Measurements from ENCODE around the gene PYGO2.
"Not testable (repeated sequence)": the region's sequence is repeated elsewhere in the genome, so short reads cannot be mapped to it uniquely, and the experiment has no call there.

PYGO2 gene

DNA sequence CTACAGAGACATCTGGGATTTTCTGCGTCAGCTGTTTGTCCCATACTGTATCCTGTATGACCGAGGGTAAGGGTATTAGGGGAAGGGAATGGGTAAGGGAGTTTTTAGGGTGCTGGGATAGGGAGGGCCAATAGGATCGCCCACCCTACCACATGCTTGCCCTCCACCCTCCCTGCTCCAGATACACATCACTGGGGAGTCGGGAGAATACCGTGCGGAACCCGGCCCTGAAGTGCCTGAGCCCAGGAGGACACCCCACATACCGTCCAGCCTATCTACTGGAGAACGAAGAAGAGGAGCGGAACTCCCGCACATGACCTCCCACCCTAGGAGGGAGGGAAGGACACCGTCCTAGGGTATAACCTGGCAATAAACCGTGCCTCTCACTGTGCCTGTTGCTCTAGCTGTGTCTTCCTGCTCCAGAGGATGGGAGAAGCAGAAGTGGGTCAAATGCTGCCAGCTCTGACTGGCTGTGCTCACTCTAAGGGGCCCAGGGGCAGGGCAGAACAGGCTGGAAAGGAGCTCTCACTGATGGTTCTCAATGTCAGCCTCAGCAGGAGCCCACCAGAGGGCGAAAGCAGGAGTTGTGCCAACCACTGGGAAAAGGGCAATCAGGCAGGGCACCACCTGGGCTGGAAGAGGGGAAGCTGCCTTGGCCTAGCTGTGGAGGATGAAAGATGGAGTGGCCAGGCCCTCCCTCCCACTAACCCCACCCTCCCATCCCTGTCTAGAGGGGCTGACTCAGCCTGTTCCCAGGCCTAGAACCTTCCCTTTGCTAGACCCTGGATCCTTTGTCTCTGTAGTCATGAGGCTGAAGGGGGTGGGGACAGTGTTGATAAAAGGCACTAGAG, 31.4 kb upstream of the PYGO2 start:
- no peaks in the 10 kb centered on the region for H3K9me3 Mint-ChIP-seq
- no peak overlapping the region for H3K27ac Mint-ChIP-seq
- peaks cover 22% of the 10 kb centered on the region for H3K36me3 Mint-ChIP-seq
- no peak overlapping the region for H3K4me3 Mint-ChIP-seq
- H3K4me1 Mint-ChIP-seq: peaks cover 48% of the 10 kb centered on the region
- no peaks in the 10 kb centered on the region for H3K27me3 Mint-ChIP-seq
- ATAC-seq: peak; percentile 31

DNA sequence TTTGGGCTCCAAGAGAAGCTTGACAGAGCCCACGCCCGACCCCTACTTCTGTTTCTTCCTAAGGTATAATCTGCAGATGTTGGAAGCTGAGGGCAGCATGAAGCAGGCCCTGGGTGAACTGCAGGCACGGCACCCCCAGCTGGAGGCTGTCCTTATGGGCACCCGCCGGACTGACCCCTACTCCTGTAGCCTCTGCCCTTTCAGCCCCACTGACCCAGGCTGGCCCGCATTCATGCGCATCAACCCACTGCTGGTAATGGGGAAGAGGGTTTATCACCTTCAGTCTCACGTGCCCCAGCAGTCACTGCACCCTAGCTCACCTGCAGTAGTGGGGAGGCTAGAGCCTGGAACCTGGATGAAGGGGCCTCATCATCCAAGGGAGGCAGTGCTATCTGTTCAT, 28.7 kb upstream of the PYGO2 start:
- Mint-ChIP-seq H3K4me3 (no peak overlapping the region), H3K27me3 (no peaks in the 10 kb centered on the region), H3K27ac (no peak overlapping the region), H3K4me1 (peaks cover 41% of the 10 kb centered on the region), H3K9me3 (no peaks in the 10 kb centered on the region), H3K36me3 (peaks cover 25% of the 10 kb centered on the region)
- no peak for ATAC-seq

GRCh38 chr1:154989195-154989860, 27.7 kb upstream of the PYGO2 start:
- H3K4me3 Mint-ChIP-seq: no peak overlapping the region
- peaks cover 35% of the 10 kb centered on the region for H3K4me1 Mint-ChIP-seq
- H3K9me3 Mint-ChIP-seq: no peaks in the 10 kb centered on the region
- H3K27ac Mint-ChIP-seq: no peak overlapping the region
- ATAC-seq: no peak
- no peaks in the 10 kb centered on the region for H3K27me3 Mint-ChIP-seq
- H3K36me3 Mint-ChIP-seq: peaks cover 25% of the 10 kb centered on the region

DNA sequence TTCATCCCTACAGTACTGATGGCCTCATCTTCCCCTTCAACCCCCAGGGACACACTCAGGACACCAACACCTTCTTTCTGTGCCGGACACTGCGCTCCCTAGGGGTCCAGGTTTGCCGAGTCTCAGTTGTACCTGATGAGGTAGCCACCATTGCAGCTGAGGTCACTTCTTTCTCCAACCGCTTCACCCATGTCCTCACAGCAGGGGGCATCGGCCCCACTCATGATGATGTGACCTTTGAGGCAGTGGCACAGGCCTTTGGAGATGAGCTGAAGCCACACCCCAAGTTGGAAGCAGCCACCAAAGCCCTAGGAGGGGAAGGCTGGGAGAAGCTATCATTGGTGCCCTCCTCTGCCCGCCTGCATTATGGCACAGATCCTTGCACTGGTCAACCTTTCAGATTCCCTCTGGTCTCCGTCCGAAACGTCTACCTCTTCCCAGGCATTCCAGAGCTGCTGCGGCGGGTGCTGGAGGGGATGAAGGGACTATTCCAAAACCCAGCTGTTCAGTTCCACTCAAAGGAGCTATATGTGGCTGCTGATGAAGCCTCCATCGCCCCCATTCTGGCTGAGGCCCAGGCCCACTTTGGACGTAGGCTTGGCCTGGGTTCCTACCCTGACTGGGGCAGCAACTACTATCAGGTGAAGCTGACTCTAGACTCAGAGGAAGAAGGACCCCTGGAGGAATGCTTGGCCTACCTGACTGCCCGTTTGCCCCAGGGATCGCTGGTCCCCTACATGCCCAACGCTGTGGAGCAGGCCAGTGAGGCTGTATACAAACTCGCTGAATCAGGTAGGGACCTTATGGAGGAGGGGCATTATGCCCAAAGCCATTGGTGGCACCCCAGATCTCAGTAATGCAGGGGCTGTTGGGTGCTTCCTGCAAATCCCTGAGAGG, 26.7 kb upstream of the PYGO2 start:
- Mint-ChIP-seq H3K27ac (peak overlapping the region; percentile 30), H3K4me1 (peaks cover 37% of the 10 kb centered on the region), H3K4me3 (no peak overlapping the region), H3K27me3 (no peaks in the 10 kb centered on the region), H3K36me3 (peaks cover 25% of the 10 kb centered on the region), H3K9me3 (no peaks in the 10 kb centered on the region)
- no peak for ATAC-seq

DNA sequence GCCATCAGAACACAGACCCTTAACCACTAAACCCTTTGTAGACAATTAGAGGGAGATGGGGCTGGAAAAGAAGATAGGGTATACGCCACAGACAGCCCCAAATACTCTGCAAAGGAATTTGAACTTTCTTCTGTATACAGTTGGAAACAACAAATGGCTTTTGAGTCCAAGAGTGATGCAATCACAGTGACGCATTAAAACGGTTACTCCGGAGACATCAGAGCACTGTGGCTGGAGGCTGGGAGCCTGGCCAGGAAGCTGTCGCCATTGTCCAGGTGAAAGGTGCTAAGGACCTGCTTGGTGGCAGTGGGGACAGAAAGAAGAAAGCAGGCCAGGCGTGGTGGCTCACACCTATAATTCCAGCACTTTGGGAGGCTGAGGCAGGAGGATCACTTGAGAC, 25.7 kb upstream of the PYGO2 start:
- Mint-ChIP-seq H3K4me3 (no peak overlapping the region), H3K36me3 (peaks cover 17% of the 10 kb centered on the region)
- ATAC-seq: no peak

DNA sequence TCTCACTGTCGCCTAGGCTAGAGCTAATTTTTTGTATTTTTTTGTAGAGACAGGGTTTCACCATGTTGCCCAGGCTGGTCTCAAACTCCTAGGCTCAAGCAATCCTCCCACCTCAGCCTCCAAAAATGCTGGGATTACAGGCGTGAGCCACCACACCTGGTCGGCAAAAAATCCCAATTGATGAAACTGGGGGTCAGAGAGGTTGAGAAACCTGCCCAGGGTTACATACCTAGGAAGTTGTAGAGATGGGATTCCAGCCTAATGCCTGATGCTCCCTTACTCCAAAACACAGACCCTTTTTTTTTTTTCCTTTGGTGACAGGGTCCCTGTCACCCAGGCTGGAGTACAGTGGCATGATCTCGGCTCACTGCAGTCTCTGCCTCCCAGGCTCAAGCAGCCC, 25.2 kb upstream of the PYGO2 start:
- not testable (repeated sequence) for H3K4me3 Mint-ChIP-seq, H3K27me3 Mint-ChIP-seq, H3K9me3 Mint-ChIP-seq, H3K27ac Mint-ChIP-seq, ATAC-seq
- Mint-ChIP-seq H3K36me3 (peaks cover 15% of the 10 kb centered on the region), H3K4me1 (peaks cover 31% of the 10 kb centered on the region)

More for the DNA sequence above, 25.7 kb upstream of the PYGO2 start:
- no peaks in the 10 kb centered on the region for H3K27me3 Mint-ChIP-seq
- H3K27ac Mint-ChIP-seq: no peak overlapping the region
- peaks cover 33% of the 10 kb centered on the region for H3K4me1 Mint-ChIP-seq
- no peaks in the 10 kb centered on the region for H3K9me3 Mint-ChIP-seq

DNA sequence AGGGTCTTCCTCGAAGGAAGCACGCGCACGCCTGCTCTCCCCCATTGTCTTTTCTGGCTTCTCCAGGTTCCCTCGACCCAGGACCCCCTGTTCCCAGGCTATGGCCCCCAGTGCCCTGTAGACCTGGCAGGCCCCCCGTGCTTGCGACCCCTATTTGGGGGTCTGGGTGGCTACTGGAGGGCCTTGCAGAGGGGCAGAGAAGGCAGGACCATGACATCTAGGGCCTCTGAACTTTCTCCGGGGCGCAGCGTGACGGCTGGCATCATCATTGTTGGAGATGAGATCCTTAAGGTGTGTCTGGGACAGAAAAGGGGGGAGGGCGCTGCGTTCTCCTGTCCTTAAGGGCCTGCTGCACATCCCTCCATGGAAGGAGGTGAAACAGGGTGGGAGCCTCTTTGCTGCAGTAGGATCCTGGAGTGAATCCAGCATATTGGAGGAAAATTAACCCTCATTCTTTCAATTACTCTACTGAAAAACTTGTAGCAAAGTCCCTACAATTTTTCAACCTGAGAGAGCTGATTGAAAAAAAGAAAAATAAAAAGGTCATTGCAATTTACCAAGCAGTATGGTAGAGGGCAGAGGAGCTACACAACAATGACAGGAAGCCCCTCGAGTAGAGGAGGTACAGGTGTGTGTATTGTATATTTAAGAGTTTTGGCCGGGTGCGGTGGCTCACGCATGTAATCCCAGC, 22.3 kb upstream of the PYGO2 start:
- Mint-ChIP-seq H3K9me3 (no peaks in the 10 kb centered on the region), H3K27me3 (no peaks in the 10 kb centered on the region), H3K4me3 (no peak overlapping the region), H3K36me3 (peaks cover 14% of the 10 kb centered on the region), H3K27ac (no peak overlapping the region), H3K4me1 (peaks cover 21% of the 10 kb centered on the region)
- no peak for ATAC-seq

DNA sequence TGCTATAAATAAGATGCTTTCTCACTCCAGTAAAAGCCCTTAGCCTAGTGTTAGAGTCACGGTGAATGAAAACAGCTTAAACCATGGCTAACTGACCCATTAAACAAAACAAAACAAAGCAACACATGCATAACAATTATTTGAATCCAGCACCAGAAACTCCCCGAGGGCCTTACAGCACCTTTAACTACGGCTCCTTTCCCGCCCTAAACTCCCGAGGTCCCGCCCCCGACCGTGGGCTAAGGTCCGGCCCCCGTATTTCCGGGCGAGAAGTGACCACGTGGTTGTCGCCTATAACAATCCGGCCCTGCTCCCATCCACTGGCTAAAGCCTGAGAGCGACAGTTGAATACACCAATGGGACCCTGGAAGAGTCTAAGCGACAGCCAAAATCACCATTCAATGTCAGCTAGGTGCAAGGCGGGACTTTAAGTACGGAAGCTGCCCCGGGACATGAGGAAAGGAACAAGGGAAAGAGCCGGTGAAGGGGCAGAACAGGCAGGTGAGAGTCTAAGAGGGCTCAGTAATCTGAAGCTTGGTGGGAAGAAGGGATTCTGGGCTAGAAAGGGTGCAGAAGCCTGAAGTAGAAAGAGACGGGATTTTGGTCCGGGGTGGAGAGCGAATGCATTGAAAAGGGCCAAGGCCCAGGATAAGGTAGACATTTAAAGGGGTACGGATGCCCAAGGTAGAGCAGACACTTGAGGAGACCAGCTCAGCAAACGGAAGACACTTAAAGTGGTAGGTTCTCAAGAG, 21.5 kb upstream of the PYGO2 start, which contains the start of gene FLAD1:
FLAD1 (plus strand) TSS at position 448 of the 752 bp plus-strand sequence. CDS start 351 bp downstream, outside the sequence.
- peak; percentile 100 for ATAC-seq

GRCh38 chr1:154982341-154982740, 20.8 kb upstream of the PYGO2 start:
- Mint-ChIP-seq H3K27ac (no peak overlapping the region), H3K4me1 (peaks cover 16% of the 10 kb centered on the region), H3K36me3 (peaks cover 5% of the 10 kb centered on the region), H3K4me3 (no peak overlapping the region), H3K9me3 (no peaks in the 10 kb centered on the region), H3K27me3 (no peaks in the 10 kb centered on the region)
- ATAC-seq: no peak

More for the DNA sequence above, 21.5 kb upstream of the PYGO2 start, which contains the start of gene FLAD1:
- Mint-ChIP-seq H3K27me3 (no peaks in the 10 kb centered on the region), H3K36me3 (peaks cover 9% of the 10 kb centered on the region), H3K9me3 (no peaks in the 10 kb centered on the region), H3K4me1 (peaks cover 12% of the 10 kb centered on the region), H3K27ac (no peak within 1 kb of the TSS), H3K4me3 (no peak within 1 kb of the TSS)

DNA sequence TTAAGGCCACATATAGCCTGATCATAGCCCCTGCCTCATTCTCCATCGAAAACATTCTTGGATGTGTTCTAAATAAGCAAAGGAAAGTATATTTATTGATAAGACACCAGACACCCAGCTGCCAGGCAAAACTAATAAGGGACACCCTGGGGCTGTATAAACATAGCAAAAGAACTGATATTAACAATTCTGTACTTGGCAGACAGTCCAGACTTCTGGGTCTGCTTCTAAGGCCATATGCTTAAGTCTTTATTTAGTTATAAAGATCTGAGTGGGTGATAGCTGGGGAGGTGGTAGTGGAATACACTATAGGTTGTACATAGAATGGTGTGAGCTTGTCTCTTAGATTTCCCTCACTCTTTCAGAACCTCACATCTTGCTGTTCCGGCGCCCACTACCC, 16.8 kb upstream of the PYGO2 start:
- ATAC-seq: no peak
- H3K36me3 Mint-ChIP-seq: peaks cover 5% of the 10 kb centered on the region
- H3K27me3 Mint-ChIP-seq: no peaks in the 10 kb centered on the region
- peaks cover 8% of the 10 kb centered on the region for H3K4me1 Mint-ChIP-seq
- no peaks in the 10 kb centered on the region for H3K9me3 Mint-ChIP-seq
- no peak overlapping the region for H3K4me3 Mint-ChIP-seq
- no peak overlapping the region for H3K27ac Mint-ChIP-seq

DNA sequence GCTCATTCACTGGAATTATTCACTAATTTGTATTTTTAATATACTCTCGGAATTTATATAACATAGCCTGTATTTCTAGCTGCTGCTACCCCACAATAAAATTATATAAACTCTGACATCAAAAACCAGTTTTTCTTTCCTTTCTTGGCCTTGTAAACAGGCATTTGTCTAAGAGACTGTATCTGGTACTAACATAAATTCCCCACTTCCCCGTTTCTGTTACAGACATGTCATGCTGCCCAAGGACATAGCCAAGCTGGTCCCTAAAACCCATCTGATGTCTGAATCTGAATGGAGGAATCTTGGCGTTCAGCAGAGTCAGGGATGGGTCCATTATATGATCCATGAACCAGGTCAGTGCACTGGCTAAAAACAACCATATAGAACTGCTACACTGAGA, 16.2 kb upstream of the PYGO2 start:
- ATAC-seq, H3K4me3 Mint-ChIP-seq, H3K27me3 Mint-ChIP-seq, H3K27ac Mint-ChIP-seq, H3K9me3 Mint-ChIP-seq, H3K36me3 Mint-ChIP-seq: not testable (repeated sequence)
- H3K4me1 Mint-ChIP-seq: peaks cover 11% of the 10 kb centered on the region

GRCh38 chr1:154975409-154976059, 14.0 kb upstream of the PYGO2 start:
- Mint-ChIP-seq H3K4me3 (no peak overlapping the region), H3K36me3 (peaks cover 11% of the 10 kb centered on the region), H3K9me3 (no peaks in the 10 kb centered on the region), H3K27ac (no peak overlapping the region), H3K4me1 (peaks cover 31% of the 10 kb centered on the region), H3K27me3 (no peaks in the 10 kb centered on the region)
- ATAC-seq: peak; percentile 10

- H3K4me3 Mint-ChIP-seq: no peak overlapping the region
- H3K4me1 Mint-ChIP-seq: peaks cover 33% of the 10 kb centered on the region
- H3K9me3 Mint-ChIP-seq: no peaks in the 10 kb centered on the region
- no peak overlapping the region for H3K27ac Mint-ChIP-seq
- ATAC-seq: peak; percentile 81
- H3K27me3 Mint-ChIP-seq: no peaks in the 10 kb centered on the region
- H3K36me3 Mint-ChIP-seq: peaks cover 11% of the 10 kb centered on the region
These were observed 13.3 kb upstream of the PYGO2 start for GRCh38 chr1:154974808-154975408.

Data from stimulated activated memory B cell treated with anti-CD40 and anti-IgM and Interleukin-4, amounts not matched to agents 10 μg/mL and 1 μg/mL and 100 μg/mL, for 72 hours (primary cell).